Choroid plexus epithelial cell (primary cell): ENCODE measurements around the gene CHST15.
A peak's percentile ranks its signal among the peaks of the same experiment; 100 is the strongest.

ENCODE experiments used
- DNase-seq: peaks from one replicate; pipeline ENCODE4 v3.0.0-alpha.2; 2010; ENCODE audit warnings: low read depth
- H3K4me3 ChIP-seq: 2 replicates; pipeline ENCODE4 v1.5.1; 2011; ENCODE audit warnings: low read depth, mild to moderate bottlenecking, control low read depth, low read length, moderate library complexity
- TF ChIP-seq, protein P1 (sequence below): conservative IDR thresholded peaks from 2 replicates; pipeline ENCODE4 v1.5.1; 2011; ENCODE audit warnings: low read depth, mild to moderate bottlenecking, control low read depth, inconsistent platforms, low read length, moderate library complexity

Gene CHST15

DNA sequence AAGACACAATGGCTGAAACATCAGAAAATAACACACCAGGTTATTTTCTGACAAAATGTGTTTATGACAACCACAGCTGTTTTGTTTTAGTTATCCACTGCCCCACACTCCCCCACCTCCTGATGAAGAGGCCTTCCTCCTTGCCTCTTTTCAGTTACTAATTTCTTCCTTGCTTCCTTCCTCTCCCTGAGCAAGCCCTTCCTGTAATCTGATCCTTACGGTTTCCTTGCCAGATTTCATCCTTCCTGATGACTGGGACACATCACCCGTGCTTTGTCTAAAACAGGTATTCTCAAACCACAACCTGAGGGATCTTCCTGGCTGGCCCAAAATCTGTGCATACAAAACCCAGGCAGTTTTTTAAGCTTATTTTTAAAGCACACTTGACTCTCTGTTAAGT, 39.4 kb downstream of the CHST15 start:
- peak; percentile 9 for DNase-seq
- H3K4me3 ChIP-seq, result no peak overlapping the region
- TF ChIP-seq, protein P1, sequence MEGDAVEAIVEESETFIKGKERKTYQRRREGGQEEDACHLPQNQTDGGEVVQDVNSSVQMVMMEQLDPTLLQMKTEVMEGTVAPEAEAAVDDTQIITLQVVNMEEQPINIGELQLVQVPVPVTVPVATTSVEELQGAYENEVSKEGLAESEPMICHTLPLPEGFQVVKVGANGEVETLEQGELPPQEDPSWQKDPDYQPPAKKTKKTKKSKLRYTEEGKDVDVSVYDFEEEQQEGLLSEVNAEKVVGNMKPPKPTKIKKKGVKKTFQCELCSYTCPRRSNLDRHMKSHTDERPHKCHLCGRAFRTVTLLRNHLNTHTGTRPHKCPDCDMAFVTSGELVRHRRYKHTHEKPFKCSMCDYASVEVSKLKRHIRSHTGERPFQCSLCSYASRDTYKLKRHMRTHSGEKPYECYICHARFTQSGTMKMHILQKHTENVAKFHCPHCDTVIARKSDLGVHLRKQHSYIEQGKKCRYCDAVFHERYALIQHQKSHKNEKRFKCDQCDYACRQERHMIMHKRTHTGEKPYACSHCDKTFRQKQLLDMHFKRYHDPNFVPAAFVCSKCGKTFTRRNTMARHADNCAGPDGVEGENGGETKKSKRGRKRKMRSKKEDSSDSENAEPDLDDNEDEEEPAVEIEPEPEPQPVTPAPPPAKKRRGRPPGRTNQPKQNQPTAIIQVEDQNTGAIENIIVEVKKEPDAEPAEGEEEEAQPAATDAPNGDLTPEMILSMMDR, result no peak

DNA sequence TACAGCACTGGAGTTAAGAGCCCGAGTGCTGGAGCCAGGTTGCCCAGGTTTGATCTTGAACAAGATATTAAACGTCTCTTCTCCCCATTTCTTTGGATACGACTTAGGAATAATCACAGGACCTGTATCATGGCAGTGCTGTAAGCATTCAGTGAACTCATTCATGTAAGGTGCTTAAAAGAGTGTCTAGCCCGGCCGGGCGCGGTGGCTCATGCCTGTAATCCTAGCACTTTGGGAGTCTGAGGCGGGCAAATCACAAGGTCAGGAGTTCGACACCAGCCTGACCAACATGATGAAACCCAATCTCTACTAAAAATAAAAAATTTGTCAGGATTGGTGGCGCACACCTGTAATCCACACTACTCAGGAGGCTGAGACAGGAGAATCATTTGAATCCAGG, 40.8 kb downstream of the CHST15 start:
- DNase-seq, result no peak
- no peak overlapping the region for H3K4me3 ChIP-seq
- TF ChIP-seq, protein P1, result no peak

DNA sequence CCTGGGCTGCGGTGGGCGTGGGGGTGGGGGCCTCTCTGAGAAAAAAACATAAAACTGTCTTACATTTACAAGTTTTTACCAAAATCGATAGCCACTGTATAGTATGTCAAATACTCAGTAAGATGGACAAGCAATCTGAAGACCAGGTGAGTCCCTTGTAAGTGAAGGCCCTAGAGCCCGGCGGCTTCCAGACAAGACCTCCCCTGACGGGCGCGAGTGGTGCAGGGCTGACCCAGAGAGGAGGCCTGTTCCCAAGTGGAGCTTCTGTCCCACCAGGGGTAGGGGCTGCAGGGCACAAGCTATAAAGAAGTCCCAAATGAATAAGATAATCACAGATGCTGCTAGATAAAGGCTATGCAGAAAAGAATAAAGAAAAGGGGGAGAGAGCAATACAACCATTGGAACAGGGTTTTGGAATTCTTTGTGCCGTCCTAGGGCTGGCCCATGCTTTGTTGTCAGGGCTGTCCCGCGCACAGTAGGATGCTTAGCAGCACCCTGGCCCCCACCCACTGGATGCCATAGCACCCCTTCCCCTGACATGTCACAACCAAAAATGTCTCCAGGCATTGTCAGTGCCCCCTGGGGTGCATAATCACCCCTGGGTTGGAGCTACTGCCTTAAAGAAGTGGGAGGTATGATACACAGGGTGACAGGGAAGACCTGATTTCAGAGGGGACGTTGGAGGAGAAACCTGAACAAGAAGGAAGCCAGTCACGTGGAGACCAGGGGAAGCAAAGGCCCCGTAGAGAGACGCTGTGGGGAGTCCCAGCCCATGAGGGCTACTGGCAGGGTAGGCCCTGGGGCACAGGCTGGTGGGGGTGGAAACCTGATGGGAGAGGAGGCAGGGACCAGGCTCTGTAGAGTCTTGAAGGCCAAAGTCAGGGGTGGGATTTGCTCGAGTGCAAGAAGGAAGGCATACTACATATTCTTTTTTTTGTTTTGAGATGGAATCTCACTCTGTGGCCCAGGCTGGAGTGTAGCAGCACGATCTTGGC, 43.1 kb downstream of the CHST15 start:
- H3K4me3 ChIP-seq, result no peak overlapping the region
- TF ChIP-seq, protein P1, result no peak
- no peak for DNase-seq

DNA sequence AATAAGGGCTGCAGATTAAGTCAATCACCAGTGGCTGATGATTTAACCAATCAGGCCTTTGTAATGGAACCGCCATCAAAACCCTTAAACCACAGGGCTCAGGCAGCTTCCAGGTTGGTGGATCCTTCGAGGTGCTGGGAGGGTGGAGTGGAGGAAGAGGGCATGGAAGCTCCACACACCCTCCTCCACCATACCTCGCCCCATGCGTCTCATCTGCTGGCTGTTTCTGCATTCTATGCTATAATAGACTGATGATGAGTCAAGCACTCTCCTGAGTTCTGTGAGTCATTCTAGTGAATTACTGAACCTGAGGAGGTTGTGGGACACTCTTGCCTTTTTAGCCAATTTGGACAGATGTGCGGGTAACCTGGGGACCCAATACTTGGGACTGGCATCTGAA, 43.9 kb downstream of the CHST15 start:
- TF ChIP-seq, protein P1, result no peak
- peak; percentile 53 for DNase-seq
- H3K4me3 ChIP-seq, result no peak overlapping the region

DNA sequence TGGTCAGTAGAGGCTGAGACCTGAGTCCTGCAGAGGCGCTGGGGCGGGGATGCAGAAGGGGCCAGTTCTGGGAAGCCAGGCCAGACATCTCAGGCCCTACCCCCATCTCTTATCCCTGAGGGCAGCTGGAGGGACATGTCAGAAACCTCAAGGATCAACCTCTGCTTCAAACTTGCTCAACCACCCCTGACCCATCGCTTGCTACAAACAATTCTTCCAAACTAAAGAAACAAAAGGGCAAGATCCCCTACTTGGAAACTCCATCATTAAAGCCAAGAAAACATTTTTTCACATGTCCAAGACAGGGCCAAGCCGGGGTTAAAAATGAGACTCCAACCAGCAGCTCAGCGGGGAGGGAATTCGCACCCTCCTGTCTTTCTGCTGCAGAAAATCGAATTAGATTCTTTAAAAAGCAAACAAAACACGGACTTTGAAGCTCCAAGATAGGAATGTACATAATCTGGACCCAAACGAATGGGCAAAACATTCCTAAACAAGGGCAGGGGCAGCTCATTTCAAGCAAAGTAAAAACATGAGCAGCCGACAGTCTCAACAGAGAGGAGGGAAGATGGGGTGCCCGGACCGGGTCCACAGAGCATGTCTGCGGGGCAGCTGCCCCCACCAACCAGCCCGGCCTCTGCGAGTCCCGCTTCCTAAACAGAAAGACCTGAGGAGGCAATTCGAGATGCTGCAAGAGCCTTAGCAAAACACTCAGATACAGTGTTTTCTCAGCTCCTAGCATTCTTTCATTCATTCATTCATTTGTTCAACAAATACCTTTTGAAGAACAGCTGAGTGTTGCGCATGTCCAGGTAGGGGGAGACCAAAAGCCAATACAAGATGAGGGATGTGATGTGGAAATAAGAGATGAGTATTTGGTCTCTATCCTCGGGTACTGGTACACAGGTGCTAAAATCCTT, 44.8 kb downstream of the CHST15 start:
- DNase-seq, result peak; percentile 92
- no peak overlapping the region for H3K4me3 ChIP-seq
- TF ChIP-seq, protein P1, result no peak

DNA sequence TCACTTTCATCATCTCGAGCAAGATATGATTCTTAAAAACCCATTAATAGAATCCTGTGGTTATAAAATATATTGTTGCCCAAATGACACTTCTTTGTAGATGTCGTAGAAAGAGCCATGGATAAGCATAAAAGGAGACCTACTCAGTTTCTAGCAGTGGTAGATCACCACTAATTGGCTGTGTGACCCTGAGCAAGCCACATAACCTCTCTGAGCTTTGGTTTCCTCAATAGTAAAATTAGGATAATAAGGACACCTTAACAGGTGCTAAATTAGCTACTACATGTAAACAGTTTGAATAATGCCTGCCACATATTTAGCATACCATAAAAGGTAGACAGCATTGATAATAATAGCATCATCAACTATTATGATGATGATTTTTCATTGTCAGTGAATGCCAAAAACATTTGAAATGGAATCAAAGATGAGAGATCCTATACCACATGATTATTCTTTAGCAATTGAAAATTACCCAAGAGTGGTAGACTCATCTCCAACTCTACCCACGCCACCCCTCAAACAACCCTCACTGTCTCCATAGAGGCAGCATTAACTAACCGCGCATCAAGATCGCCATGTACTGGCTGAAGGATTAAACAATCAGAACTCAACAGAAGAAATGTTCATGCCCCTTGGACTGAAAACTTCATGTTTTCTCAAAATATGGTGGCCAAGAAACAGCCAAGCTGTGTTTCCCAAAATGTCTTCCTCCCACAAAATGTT, 45.8 kb downstream of the CHST15 start:
- no peak for DNase-seq
- TF ChIP-seq, protein P1, result no peak
- no peak overlapping the region for H3K4me3 ChIP-seq
